GM19397 (cell line): ENCODE measurements around the gene HTT.
A peak's percentile ranks its signal among the peaks of the same experiment; 100 is the strongest.
"Not testable (repeated sequence)": the region's sequence is repeated elsewhere in the genome, so short reads cannot be mapped to it uniquely, and the experiment has no call there.

ENCODE experiments used
- ATAC-seq: cut with Tn5 transposase; IDR thresholded peaks from one replicate; pipeline ENCODE4 v1.9.1; 2021; ENCODE audit warnings: mild to moderate bottlenecking, moderate library complexity; ENCODE audit not compliant: unreplicated experiment

Gene HTT

GRCh38 chr4:3077796-3078195 lies 3.3 kb downstream of the HTT start:
- no peak for ATAC-seq

DNA sequence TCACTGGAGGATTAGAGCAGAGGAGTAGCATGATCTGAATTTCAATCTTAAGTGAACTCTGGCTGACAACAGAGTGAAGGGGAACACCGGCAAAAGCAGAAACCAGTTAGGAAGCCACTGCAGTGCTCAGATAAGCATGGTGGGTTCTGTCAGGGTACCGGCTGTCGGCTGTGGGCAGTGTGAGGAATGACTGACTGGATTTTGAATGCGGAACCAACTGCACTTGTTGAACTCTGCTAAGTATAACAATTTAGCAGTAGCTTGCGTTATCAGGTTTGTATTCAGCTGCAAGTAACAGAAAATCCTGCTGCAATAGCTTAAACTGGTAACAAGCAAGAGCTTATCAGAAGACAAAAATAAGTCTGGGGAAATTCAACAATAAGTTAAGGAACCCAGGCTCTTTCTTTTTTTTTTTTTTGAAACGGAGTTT lies 5.2 kb downstream of the HTT start:
- no peak for ATAC-seq

DNA sequence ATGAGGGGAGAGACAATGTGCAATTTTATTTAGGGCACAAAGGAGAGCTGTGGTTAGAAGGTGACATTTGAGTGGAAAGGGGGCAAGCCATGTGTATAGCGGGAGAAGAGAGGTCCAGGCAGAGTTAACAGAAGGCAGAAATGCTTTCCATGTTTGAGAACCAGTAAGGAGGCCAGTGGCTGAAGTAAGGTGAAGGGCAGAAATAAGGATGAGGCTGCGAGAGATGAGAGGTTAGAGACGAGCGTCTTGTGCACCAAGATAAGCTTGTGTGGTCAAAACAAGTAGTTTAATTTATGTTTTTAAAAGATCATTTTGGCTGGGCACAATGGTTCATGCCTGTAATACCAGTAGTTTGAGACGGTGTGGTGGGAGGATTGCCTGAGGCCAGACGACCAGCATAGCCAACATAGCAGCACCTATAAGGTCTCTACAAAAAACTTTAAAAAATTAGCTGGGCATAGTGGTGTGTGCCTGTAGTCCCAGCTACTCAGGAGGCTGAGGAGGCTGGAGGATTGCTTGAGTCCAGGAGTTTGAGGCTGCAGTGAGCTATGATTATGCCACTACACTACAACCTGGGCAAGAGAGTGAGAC lies 8.5 kb downstream of the HTT start:
- no peak for ATAC-seq

DNA sequence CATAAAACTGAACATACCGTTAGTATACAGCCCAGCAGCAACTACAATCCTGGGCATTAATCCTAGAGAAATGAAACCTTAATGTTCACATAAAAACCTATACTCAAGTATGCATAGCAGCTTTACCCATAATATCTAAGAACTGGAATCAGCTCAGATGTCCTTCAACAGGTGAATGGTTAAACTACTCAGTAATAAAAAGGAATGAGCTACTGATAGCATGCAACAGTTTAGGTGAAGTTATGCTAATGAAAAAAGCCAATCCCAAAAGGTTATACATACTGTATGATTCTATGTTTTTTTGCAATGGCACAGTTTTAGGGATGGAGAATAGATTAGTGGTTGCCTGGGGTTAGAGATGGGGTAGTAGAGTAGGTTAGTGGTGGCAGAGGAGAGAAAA lies 9.3 kb downstream of the HTT start:
- no peak for ATAC-seq

GRCh38 chr4:3085948-3086670 lies 11.6 kb downstream of the HTT start:
- ATAC-seq = no peak

DNA sequence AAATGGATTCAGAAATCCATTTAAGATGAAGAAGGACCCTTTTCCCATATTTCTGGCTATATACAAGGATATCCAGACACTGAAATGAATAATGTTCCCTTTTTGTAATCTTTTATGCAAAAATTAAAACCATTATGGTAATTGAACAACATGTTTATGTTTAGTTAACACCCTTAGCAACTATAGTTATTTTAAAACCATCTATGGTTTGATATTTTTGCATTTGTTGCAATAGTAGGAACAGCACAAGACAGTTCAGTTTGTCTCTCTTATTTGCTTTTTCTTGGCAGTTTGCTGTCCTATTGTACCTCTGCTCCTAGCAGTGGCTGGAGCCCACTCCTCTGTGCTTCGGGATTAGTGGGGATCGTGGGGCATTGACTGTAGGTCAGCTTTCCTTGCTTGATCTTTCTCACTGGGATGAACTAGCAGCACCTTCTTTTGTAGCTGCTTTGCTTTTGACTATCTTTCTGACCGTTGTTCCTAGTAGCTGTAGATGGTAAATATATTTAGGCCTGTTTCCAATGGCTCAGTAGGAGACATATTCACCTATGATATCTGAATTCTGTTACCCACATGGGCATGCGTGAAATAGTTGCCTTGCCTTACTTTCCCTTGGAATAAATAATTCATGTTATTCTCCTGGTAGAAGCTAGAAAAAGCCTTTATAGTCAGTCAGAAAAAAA lies 12.8 kb downstream of the HTT start:
- no peak for ATAC-seq

GRCh38 chr4:3091464-3091863 lies 17.0 kb downstream of the HTT start:
- no peak for ATAC-seq

DNA sequence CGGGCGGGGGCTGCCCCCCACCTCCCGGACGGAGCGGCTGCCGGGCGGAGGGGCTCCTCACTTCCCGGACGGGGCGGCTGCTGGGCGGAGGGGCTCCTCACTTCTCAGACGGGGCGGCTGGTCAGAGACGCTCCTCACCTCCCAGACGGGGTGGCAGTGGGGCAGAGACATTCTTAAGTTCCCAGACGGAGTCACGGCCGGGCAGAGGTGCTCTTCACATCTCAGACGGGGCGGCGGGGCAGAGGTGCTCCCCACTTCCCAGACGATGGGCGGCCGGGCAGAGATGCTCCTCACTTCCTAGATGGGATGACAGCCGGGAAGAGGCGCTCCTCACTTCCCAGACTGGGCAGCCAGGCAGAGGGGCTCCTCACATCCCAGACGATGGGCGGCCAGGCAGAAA lies 20.2 kb downstream of the HTT start:
- ATAC-seq = not testable (repeated sequence)

- no peak for ATAC-seq
Observed at GRCh38 chr4:3096202-3096601, 21.7 kb downstream of the HTT start.

DNA sequence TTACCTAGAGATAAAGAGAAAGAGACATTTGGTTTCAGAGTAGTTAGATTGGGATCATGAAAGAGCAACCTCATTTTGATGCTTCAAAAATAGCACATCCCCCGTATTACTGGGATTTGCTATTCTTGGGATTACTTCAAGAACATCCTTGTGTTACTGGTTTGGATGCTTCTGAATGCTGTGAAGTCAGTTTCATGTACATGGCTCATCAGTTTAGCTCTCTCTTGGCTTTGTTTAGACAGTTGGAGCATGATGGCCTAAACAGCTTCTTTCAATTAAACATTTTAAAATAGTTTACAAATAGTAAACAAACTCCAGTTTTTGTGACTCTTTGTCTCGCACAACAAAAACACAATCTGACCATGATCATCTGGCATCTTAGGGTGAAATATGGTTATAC lies 23.9 kb downstream of the HTT start:
- no peak for ATAC-seq

- ATAC-seq = peak; percentile 93
Observed at GRCh38 chr4:3106339-3107186, 32.1 kb downstream of the HTT start.

GRCh38 chr4:3107271-3107670 lies 32.8 kb downstream of the HTT start:
- no peak for ATAC-seq

DNA sequence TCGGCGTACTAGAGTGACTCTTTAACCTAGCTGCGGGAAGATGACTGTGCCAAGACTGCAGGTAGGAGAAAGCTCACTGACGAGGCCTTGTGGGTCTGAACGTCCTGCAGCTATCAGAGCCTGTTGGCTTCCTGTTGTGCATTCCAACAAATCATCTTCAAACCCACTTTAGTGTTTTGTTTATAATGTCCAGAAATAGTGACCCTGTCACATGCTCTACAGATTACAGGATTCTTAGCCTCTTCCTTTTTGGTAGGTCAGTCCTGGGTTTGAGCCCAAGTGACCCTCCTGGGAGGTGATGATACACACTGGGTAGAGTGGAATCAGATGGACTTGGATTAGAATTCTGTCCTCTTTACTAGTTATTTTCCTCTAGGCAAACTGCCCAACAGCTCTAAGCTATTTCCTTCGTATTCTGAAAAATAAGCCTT lies 33.2 kb downstream of the HTT start:
- ATAC-seq = no peak

DNA sequence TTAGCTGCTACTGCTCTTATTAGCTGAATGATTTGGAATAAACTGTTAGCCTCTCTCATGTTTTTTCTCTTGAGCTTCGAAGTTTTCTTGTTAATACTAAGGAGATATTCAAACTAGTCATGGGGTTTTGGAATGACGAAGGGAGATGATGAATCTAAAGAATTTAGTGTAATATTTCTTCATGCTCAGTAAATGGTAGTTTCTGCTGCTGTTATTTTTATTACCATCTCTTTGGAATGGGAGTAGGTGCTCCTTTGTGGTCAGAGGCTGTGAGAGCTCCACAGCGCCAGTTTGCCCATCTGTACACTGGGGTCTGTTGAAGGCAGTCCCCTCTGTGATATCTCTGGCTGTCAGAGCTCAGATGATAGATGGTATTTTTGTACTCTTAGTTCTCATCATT lies 33.7 kb downstream of the HTT start:
- ATAC-seq = no peak

DNA sequence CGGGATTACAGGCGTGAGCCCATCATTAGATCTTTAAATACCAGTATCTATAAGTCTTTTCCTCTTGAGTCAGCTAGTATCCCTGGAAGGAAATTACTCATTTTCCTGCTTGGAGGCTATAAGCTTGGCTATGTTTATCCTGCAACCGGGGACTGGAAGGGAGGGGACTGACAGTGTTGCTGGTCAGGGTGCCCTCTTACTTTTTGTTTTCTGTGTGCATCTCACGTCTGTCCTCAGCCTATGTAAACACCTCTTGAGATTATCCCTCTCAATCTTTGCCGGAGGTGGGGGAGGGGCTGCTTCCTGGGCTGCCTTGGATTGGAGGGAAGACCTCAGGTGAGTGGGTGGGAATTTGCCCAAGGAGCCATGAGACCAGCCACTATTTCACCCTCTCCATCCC lies 37.0 kb downstream of the HTT start:
- no peak for ATAC-seq

GRCh38 chr4:3112201-3112600 lies 37.7 kb downstream of the HTT start:
- ATAC-seq = no peak

GRCh38 chr4:3112609-3113469 lies 38.4 kb downstream of the HTT start:
- no peak for ATAC-seq

DNA sequence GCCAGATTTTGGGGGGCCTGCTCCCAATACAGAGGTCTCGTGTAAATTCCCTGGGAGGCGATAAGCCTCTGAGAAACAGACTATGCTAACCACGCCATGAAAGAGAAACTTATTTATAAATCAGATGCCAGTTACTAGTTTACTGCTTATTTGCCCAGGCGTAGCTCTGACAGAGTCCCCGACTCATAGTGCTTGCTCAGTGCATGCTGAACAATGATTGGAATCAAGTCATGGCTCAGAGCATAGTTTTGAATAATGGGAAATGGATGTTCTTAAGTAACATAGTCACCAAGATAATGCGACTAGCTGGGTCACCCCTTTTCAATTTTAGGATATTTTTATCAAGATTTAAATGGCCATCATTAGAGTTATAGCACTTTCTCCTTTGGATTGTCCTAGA lies 39.9 kb downstream of the HTT start:
- no peak for ATAC-seq

DNA sequence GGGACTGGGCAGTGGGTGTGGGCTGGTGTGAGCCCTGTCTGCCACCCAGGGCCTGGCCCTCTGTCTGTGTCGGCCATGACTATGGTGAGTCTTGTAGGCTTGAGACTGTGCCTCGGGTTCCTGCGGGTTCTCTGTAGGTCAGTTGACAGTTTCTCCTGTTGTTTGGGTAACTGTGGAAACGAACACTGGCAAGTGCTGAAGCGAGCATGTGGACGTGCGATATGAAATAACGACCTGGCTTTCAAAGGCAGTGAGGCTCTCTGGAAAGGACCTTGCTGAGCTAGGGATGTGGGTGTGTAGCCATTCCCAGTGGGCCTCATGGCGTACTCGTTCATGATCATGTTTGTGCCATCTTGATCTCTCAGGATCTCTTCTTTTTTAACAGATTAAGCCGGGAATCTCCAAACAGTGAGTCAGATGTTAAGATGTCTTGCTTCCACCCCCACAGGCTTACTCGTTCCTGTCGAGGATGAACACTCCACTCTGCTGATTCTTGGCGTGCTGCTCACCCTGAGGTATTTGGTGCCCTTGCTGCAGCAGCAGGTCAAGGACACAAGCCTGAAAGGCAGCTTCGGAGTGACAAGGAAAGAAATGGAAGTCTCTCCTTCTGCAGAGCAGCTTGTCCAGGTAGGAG lies 41.3 kb downstream of the HTT start:
- no peak for ATAC-seq

DNA sequence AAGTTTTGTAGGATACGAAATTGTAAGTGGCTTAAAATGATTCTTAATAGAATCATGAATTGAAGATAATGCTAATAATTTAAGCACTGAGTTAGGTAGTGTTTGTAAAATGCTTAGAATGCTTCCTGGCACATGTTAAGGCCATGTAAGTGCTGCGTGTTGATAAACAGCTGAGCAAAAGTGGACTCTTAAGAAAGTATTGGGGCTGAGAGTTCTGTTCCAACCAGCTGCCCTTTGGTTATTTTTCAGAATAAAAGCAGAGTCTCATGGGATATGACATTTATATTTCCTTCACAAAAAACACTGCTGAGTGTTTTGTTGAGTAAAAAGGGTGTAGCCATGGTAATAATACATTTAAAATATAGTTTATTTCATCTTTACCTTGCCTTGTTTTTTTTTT lies 42.5 kb downstream of the HTT start:
- ATAC-seq = no peak
